BLaER1 (cell line): ENCODE results near the gene DDX20.
"Not testable (repeated sequence)": the region's sequence is repeated elsewhere in the genome, so short reads cannot be mapped to it uniquely, and the experiment has no call there.

Experiments used
- H3K27ac ChIP-seq: shearing (Covaris generic); formaldehyde crosslinking; 2 replicates; pipeline ENCODE4 v1.8.1; 2022
- H3K27me3 ChIP-seq: shearing (Covaris generic); formaldehyde crosslinking; 2 replicates; pipeline ENCODE4 v1.8.1; 2022
- H3K36me3 ChIP-seq: shearing (Covaris generic); formaldehyde crosslinking; 2 replicates; pipeline ENCODE4 v1.8.1; 2022
- H3K4me1 ChIP-seq: shearing (Covaris generic); formaldehyde crosslinking; 2 replicates; pipeline ENCODE4 v1.8.1; 2022
- H3K4me2 ChIP-seq: shearing (Covaris generic); formaldehyde crosslinking; 2 replicates; pipeline ENCODE4 v1.8.1; 2022
- H3K4me3 ChIP-seq: shearing (Covaris generic); formaldehyde crosslinking; 2 replicates; pipeline ENCODE4 v1.8.1; 2022
- H3K9ac ChIP-seq: shearing (Covaris generic); formaldehyde crosslinking; 2 replicates; pipeline ENCODE4 v1.8.1; 2022
- H3K9me3 ChIP-seq: shearing (Covaris generic); formaldehyde crosslinking; 2 replicates; pipeline ENCODE4 v1.8.1; 2022
- H4K20me1 ChIP-seq: shearing (Covaris generic); formaldehyde crosslinking; 2 replicates; pipeline ENCODE4 v1.8.1; 2022
- Cebpa-rat ChIP-seq: shearing (Covaris generic); IDR thresholded peaks from 2 replicates; pipeline ENCODE4 v1.8.1; 2022

DDX20 gene

DNA sequence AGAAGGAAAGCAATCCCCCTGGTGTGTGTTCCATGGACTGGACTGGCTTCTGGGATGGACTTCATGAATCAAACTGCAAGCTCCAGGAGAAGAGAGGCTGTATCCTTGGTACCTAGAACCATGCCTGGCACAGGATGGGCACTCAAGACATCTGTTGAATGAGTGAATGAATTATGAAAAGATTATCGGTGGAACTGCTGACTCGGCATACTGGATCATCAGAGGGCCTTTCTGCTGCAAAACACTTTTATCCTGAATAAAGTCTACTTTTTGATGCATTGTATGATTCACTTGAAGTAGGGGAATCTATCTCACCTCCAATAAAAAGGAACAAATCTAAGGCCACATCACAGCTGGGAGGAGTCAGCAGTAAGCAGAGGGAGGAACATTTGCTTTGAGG is 42.9 kb downstream of the DDX20 start:
- no peak overlapping the region for H3K4me2 ChIP-seq
- H4K20me1 ChIP-seq: no peaks in the 10 kb centered on the region
- no peak for TF ChIP-seq Cebpa-rat
- H3K27ac ChIP-seq: no peak overlapping the region
- H3K9me3 ChIP-seq: no peaks in the 10 kb centered on the region
- no peak overlapping the region for H3K4me3 ChIP-seq
- no peaks in the 10 kb centered on the region for H3K36me3 ChIP-seq
- H3K9ac ChIP-seq: no peak overlapping the region
- no peaks in the 10 kb centered on the region for H3K4me1 ChIP-seq
- no peaks in the 10 kb centered on the region for H3K27me3 ChIP-seq

DNA sequence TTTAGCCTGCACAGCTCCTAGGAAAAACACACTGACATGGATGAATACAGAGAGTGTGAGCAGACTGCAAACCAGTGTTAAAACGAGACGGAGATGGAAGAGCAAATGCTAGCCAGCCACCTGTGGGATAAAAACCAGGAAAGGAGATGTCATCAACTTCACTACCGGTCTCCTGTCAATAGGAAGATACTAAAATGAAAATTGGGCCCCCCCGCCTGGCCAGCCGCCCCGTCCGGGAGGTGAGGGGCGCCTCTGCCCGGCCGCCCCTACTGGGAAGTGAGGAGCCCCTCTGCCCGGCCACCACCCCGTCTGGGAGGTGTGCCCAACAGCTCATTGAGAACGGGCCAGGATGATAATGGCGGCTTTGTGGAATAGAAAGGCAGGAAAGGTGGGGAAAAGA is 44.0 kb downstream of the DDX20 start:
- H3K4me3 ChIP-seq, H3K9me3 ChIP-seq, H3K27me3 ChIP-seq, H3K27ac ChIP-seq, H3K4me1 ChIP-seq, H3K9ac ChIP-seq, H3K36me3 ChIP-seq, H4K20me1 ChIP-seq, H3K4me2 ChIP-seq: not testable (repeated sequence)

DNA sequence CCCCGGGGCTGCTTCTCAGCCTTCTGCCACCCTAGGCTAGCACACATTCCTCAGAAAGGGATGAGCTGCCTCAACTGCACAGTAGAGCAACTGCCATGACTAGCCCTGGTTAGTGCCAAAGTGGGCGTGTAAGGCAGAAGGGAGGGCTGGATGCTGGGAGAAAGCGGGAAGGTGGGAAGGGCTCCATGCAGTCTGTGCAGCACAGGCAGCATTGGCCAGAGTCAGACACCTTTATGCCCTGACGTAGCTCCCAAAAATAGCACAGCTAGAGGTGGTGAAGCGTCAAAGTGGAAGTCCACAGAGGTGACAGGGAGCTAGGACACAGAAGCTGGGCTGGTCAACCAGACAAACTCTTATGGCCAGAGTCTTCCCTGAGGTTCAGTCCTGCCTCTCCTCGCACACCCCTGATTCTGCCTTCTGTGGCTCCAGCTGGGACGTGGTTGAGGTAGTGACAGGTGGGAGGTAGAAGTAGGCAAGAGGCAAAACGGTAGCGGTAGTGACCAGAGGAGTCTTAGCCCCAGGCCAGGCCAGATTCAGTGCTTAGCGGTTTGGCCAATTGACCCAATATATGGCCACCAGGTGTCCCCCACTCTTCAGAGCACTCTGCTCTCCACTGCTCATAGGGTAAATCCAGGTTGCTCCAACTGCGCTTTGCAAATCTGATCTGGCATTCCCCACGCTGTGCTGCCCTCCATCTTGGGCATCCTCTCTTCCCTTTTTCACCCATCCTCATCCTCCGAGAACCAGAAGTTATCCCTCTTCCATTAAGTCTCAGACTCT is 45.6 kb downstream of the DDX20 start:
- no peak overlapping the region for H3K27ac ChIP-seq
- no peak overlapping the region for H3K4me2 ChIP-seq
- no peak for TF ChIP-seq Cebpa-rat
- no peaks in the 10 kb centered on the region for H4K20me1 ChIP-seq
- no peak overlapping the region for H3K9ac ChIP-seq
- H3K4me3 ChIP-seq: no peak overlapping the region
- no peaks in the 10 kb centered on the region for H3K27me3 ChIP-seq
- no peaks in the 10 kb centered on the region for H3K36me3 ChIP-seq
- H3K9me3 ChIP-seq: no peaks in the 10 kb centered on the region
- no peaks in the 10 kb centered on the region for H3K4me1 ChIP-seq

DNA sequence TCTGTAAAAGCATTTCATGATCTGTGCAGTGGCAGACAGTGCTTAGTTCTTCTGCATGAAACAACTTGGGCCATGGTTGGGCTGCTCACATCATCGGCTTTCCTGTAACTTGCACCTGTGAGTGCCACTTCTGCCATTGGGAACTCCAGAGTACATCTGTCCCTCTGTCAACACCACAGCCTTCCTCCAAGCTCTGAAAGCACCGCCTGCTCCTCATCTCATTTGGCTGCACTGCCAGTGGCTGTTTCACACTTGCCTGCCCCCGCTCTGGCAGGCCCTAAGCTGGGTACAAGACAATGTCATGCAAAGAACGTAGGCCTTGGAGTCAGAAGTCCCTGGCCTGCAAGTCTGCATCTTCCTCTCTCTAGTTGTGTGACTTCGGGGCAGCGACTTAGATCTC is 46.4 kb downstream of the DDX20 start:
- TF ChIP-seq Cebpa-rat: no peak
- H3K27me3 ChIP-seq: no peaks in the 10 kb centered on the region

DNA sequence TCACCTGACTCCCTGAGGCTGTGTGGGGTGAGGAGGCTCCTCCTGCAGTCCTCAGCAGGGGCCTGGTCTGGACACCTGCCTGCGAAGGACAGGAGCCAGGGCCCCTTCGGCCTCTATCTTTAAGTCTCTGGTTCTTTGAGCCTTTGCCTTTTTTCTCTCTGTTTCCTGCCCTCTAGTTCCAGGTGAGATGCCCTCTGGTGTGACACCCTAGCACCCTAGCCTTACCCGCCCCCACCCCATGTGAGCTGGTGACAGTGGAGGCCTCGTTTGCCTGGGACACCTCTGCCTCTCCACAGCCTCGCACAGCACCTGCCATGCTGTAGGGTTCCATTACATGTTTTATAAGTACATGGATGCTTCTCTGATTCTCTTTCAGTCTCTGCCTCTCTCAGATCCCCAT is 47.3 kb downstream of the DDX20 start:
- no peak for TF ChIP-seq Cebpa-rat
- Histone ChIP-seq H4K20me1 (no peaks in the 10 kb centered on the region), H3K27me3 (no peaks in the 10 kb centered on the region), H3K9me3 (no peaks in the 10 kb centered on the region), H3K27ac (no peak overlapping the region), H3K9ac (no peak overlapping the region), H3K4me2 (no peak overlapping the region), H3K4me1 (no peaks in the 10 kb centered on the region), H3K4me3 (no peak overlapping the region), H3K36me3 (no peaks in the 10 kb centered on the region)

More for the DNA sequence above, 46.4 kb downstream of the DDX20 start:
- H3K4me1 ChIP-seq: no peaks in the 10 kb centered on the region
- H3K36me3 ChIP-seq: no peaks in the 10 kb centered on the region
- no peak overlapping the region for H3K27ac ChIP-seq
- no peaks in the 10 kb centered on the region for H3K9me3 ChIP-seq
- H4K20me1 ChIP-seq: no peaks in the 10 kb centered on the region
- no peak overlapping the region for H3K4me2 ChIP-seq
- H3K4me3 ChIP-seq: no peak overlapping the region
- no peak overlapping the region for H3K9ac ChIP-seq

DNA sequence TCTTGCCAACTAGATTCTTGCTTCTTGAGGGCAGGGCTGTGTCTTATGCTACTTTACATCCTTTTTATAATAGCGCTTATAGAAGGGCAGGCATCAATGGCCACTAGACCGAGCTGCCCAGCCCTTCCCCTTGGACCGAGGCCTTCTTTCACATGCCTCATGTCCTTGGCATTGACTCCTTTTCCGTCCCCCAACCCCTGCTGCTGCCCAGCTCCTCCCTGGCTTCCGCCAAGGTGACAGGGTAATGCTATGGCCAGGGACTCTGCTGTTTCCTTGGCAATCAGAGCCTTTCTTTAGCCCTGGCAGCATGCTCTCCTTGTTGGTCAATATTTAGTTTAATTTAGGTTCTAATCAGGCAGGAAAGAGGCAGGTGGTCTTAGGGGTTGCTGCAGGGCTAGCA is 48.2 kb downstream of the DDX20 start:
- Histone ChIP-seq H3K36me3 (no peaks in the 10 kb centered on the region), H3K9ac (no peak overlapping the region), H4K20me1 (no peaks in the 10 kb centered on the region), H3K27ac (no peak overlapping the region), H3K9me3 (no peaks in the 10 kb centered on the region), H3K27me3 (no peaks in the 10 kb centered on the region), H3K4me1 (no peaks in the 10 kb centered on the region), H3K4me2 (no peak overlapping the region), H3K4me3 (no peak overlapping the region)
- TF ChIP-seq Cebpa-rat: no peak

DNA sequence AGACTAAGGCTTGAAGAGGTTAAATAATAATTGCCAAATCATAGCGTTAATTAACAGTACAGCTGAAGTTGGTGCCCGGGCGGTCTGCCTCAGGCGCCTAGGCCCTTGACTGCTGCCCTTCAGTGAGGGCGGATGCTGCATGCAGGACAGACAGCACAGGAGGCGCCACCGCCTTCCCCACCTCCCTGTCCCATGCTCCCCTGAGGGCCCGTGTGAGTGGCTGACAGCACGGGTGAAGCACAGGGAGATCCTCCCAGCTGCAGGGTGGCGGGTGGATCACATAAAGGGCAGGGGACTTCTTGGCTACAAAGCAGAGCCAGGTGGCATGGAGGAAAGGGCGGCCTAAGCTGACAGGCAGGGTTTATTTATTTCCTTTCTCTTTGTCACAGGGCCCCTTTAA is 49.1 kb downstream of the DDX20 start:
- Histone ChIP-seq H4K20me1 (no peaks in the 10 kb centered on the region), H3K9ac (no peak overlapping the region), H3K4me3 (no peak overlapping the region), H3K4me2 (no peak overlapping the region), H3K27me3 (no peaks in the 10 kb centered on the region), H3K9me3 (no peaks in the 10 kb centered on the region), H3K36me3 (no peaks in the 10 kb centered on the region), H3K27ac (no peak overlapping the region), H3K4me1 (no peaks in the 10 kb centered on the region)
- no peak for TF ChIP-seq Cebpa-rat

DNA sequence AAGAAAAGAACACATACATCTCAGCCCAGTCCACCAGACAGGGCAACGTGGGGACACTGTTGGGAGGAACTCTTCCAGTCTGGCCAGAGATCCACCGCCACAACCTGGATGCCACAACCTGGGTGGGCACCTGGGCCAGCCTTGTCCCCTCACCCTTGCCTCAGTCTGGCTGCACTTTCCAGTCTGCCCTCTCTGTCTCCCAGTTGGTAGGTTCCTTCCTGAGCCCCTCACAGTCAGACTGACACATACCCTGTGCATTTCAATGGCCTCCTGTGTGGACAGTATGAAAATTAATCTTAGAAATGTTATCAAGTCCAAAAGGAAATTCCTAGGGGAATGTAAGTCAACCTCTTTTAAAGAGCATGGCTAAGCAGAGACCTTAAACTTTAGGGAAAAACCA is 49.5 kb downstream of the DDX20 start:
- H3K4me2 ChIP-seq: no peak overlapping the region
- no peaks in the 10 kb centered on the region for H3K9me3 ChIP-seq
- no peaks in the 10 kb centered on the region for H3K4me1 ChIP-seq
- H3K36me3 ChIP-seq: no peaks in the 10 kb centered on the region
- H3K4me3 ChIP-seq: no peak overlapping the region
- no peak overlapping the region for H3K27ac ChIP-seq
- H3K9ac ChIP-seq: no peak overlapping the region
- TF ChIP-seq Cebpa-rat: no peak
- H4K20me1 ChIP-seq: no peaks in the 10 kb centered on the region
- H3K27me3 ChIP-seq: no peaks in the 10 kb centered on the region

DNA sequence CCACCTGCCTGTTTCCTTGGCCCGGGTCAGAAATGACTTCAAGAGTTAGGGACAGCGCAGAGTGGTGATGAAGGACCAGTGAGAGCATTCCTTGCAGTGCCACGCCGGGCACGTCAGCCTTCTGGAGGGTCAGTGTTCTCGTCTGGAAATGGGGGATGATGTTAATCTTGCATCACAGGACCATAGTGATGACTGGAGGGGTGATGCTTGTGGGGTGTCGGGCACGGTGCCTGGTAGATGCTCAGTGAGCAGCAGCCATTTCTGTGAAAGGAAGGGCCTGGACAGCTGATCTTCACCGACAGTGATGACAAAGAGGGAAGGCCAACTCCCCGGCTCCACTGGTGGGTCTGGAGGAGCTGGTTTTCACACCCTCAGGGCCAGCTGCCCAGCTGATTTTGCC is 56.2 kb downstream of the DDX20 start:
- no peaks in the 10 kb centered on the region for H3K9me3 ChIP-seq
- no peak overlapping the region for H3K27ac ChIP-seq
- no peak overlapping the region for H3K4me2 ChIP-seq
- no peaks in the 10 kb centered on the region for H3K4me1 ChIP-seq
- H3K4me3 ChIP-seq: no peak overlapping the region
- no peak for TF ChIP-seq Cebpa-rat
- H3K9ac ChIP-seq: no peak overlapping the region
- no peaks in the 10 kb centered on the region for H4K20me1 ChIP-seq
- no peaks in the 10 kb centered on the region for H3K27me3 ChIP-seq
- no peaks in the 10 kb centered on the region for H3K36me3 ChIP-seq

DNA sequence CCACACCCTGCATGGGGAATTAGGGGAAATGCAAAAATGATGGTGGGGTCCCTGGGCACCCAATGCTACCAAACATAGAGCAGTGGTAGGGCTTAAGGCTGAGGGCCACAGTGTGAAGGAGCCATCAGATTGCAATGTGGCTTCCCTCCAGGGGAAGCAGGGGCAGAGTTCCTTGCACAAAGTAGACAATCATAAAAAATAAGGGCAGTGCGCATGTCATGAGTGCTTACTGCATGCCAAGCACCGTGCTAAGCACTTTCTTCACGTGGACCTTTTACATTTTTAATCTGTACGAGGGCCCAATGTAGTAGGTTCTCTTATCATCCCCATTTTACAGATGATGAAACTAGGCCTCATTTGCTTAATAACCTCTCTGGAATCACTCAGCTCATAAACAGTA is 56.6 kb downstream of the DDX20 start:
- H4K20me1 ChIP-seq: no peaks in the 10 kb centered on the region
- H3K4me3 ChIP-seq: no peak overlapping the region
- no peak overlapping the region for H3K27ac ChIP-seq
- H3K4me2 ChIP-seq: no peak overlapping the region
- TF ChIP-seq Cebpa-rat: no peak
- H3K27me3 ChIP-seq: no peaks in the 10 kb centered on the region
- no peaks in the 10 kb centered on the region for H3K4me1 ChIP-seq
- no peak overlapping the region for H3K9ac ChIP-seq
- no peaks in the 10 kb centered on the region for H3K9me3 ChIP-seq
- H3K36me3 ChIP-seq: no peaks in the 10 kb centered on the region
